Measurements from ENCODE around the gene RXFP4.

DNA sequence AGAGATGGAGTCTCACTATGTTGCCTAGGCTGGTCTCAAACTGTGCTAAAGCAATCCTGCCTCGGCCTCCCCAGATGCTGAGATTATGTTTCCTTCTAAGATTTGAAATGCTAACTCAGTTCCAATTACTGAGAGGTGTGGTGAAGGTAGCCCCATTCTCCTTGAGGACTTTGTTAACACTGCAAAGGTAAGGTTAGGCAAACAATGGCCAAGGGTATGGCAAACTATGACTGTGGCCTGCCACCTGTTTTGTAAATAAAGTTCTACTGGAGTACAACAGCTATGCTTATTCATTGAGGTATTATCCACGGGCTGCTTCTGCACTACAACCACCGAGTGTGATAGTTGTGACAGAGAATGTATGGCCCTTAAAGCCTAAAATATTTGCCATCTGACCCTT lies 20.7 kb upstream of the RXFP4 start:
- no peak for TF ChIP-seq POLR2A (IDR thresholded peaks at IDR 0.05)
- TF ChIP-seq, protein P1, sequence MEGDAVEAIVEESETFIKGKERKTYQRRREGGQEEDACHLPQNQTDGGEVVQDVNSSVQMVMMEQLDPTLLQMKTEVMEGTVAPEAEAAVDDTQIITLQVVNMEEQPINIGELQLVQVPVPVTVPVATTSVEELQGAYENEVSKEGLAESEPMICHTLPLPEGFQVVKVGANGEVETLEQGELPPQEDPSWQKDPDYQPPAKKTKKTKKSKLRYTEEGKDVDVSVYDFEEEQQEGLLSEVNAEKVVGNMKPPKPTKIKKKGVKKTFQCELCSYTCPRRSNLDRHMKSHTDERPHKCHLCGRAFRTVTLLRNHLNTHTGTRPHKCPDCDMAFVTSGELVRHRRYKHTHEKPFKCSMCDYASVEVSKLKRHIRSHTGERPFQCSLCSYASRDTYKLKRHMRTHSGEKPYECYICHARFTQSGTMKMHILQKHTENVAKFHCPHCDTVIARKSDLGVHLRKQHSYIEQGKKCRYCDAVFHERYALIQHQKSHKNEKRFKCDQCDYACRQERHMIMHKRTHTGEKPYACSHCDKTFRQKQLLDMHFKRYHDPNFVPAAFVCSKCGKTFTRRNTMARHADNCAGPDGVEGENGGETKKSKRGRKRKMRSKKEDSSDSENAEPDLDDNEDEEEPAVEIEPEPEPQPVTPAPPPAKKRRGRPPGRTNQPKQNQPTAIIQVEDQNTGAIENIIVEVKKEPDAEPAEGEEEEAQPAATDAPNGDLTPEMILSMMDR (IDR thresholded peaks at IDR 0.05), result no peak
